GM18517 (cell line): ENCODE data around the gene MN1.

ENCODE experiments used
- ATAC-seq: cut with Tn5 transposase; IDR thresholded peaks from one replicate; pipeline ENCODE4 v1.9.1; 2021; ENCODE audit warnings: mild to moderate bottlenecking, moderate library complexity; ENCODE audit not compliant: unreplicated experiment

The MN1 gene

DNA sequence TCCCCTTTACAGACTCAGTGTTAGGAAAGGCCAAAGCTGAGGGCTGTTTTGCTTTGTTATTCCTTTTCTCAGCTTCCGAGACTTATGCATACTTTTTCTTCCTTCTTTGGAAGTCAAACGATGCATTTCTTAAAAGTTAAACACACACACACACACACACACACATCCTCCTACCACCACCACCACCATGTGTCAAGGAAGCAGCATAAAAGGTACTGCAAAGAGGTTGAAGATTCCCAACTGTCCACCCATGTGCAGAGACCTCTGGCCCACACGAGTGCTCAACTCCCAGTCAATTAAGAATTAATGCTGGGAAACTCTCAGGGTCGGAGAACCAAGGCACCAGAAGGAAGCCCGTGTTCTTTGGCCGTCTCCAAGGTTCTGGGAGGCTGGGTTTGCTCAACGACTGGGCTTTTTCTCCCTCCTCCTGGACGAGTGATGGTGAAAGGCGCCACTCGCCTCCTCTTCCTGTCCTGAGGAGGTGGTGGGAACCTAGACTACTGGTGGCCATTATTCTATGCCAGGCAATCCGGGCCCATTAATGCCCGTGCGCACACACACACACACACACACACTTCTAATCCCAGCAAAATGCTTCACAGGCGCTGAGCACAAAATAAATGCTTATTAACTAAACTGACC is 15.1 kb downstream of the MN1 start:
- no peak for ATAC-seq

DNA sequence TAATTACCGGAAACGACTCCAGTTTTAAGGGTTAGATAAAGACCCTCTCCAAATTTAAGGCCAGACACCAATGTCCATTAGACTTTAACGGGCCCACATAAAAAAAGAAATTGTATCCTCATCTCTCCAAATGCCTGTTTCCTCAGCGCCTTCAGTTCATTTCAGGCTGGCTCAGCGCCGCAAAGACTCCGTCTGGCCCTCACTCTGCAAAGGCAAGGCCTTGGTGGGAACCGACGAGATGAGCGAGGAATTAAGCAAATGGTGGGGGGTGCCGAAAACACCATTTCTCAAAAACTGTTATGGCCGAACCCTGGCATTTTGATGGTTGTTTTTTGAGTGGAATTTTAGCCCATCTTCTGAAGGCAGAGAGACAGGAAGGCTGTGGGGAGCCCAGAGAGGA is 15.7 kb downstream of the MN1 start:
- no peak for ATAC-seq

DNA sequence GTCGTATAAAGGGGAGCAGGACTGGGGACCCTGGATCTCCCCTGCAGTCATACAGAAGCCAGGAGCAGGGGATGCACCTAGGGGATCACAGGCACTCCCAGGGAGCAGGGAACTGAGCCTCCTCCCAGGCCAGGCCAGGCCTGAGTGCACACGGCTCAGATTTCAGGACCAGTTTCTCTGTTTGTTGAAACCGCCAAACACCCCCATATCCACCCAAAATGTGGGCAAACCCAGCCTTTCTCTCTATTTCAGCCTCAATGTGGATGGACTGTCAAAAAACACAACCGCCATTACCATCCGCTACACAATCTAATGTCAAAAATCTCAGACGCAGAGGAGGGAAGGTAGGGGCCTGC is 17.5 kb downstream of the MN1 start:
- ATAC-seq: no peak

DNA sequence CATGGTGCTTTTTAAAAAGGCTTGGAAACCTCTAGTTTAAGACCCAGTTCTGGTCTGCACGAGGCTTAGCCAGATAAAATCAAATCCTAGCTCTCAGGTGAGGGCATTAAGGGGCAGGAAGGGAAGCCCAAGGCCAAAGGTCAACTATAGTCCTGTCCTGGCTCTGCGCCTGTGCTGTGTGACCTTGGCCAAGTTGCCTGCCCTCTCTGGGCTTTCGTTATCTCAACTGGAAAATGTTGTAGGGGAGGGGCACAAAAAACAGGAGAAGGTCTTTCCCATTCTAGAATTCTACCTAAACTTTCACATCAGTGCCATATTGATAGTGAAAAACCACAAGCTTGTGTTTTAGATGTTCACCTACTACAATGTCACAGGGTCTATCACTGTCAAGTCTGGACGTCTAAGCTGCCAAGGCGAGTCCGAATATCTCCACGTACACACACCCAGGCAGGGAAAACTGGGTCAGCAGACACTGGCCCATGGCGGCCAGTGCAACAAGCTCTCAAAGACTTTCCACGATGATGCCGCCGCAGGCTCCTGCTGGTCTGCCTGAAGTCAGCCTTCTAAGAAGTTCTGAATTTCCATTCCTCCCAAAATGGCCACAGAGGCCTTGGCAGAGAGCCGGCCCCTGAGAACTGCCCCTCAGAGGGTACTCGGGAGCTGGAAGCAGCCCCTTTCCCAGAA is 18.0 kb downstream of the MN1 start:
- ATAC-seq: no peak

DNA sequence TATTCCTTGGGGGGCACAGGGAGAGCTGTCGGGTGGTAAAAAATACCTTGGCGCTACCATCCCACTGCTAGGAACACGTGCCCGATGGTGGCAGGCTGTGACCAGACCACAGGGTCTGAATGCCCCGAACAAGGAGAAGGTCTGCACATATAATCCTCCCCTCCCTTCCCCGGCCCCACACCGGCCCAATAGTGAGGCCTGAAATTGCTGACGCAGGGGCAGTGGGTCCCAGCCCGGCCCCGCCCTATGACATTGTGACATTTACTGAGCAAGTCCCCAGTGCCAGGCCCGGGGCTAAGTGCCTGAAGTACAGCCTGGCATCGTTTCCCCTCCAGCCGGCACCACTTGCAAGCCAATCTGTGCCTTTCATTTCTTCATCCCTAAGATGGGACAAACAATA is 19.5 kb downstream of the MN1 start:
- ATAC-seq: no peak

DNA sequence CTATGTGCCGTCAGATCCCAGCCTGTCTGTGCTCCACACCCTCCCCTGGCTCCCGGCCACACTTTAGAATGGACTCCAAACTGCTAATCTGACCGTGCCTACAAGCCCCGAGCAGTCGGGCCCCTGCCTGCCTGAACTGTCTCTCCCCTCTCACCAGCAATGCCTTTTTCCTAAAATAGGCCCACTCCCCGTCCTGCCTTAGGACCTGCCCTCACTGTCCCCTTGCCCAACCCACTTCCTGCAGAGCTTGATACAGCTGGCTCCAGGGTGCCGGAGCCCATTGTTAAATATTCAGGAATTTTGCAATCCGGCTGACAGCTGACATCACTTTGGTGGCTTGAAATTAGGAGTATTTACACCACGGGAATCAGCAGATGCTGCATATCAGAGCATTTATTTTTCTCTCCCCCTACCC is 21.4 kb downstream of the MN1 start:
- no peak for ATAC-seq

DNA sequence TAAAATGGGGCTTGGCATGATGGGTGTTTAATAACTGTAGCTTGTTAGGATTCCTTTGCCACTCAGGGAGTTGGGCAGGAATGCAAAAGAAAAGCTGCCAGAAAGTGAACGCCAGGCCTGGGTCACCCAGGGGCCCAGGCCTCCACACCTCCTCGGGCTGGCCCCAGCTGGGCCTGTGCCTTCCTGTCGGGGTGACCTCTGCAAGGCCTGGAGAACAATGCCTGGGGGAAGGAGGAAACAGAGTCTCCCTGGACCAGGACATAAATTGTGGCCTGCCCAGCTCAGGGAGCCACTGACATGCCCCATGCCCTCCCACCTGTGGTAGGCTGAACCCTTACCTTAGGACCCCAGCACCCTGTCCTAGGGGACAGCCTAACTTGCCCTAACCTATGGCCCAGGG is 21.9 kb downstream of the MN1 start:
- ATAC-seq: no peak

DNA sequence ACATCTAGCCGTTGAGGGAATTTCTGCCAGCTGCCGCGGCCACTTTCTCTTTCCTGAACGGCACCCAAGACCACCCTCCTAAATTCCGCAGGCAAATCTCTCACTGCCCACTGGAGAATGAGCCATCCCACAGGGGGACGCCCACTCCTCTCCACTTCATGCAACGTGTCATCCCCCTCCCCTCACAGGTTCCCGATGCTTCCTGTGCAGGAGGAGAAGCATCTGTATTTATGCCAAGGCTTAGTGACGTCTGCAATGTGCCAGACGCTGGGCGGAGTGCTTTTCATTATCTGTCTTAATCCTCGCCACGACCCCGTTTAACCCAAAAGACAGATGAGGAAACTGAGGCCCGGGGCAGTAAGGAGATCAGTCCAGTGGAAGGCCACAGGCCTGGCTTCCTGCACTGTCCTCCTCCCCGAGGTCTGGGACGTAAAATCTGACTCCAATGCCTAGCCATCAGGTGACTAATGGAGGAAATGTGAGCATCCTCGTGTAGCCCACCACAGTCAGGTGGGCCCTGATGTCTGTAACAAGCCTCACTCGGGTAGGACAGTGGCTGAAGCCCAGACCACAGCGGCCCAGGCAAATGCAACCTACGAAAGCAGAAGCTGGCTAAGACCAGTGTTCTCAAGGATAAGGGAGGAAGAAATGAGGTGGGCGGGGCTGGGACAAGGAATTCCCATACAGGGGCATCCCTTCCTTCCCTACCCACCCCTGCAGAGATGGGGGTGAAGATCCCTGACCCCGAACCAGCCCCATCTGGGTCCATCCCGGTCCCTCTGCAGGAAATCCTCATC is 23.1 kb downstream of the MN1 start:
- ATAC-seq: no peak

DNA sequence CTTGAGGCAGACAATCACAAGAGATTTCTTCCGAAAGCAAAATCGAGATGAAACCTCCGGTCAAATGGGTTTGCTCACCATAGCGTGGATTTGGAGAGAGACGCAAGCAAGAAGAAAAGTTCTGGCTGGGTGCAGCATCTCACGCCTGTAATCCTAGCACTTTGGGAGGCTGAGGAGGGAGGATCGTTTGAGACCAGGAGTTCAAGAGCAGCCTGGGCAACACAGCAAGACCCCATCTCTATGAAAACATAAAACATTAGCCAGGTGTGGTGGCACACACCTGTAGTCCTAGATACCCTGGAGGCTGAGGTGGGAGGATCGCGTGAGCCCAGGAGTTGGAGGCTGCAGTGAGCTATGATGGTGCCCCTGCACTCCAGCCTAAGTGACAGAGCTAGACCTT is 24.4 kb downstream of the MN1 start:
- ATAC-seq: no peak

DNA sequence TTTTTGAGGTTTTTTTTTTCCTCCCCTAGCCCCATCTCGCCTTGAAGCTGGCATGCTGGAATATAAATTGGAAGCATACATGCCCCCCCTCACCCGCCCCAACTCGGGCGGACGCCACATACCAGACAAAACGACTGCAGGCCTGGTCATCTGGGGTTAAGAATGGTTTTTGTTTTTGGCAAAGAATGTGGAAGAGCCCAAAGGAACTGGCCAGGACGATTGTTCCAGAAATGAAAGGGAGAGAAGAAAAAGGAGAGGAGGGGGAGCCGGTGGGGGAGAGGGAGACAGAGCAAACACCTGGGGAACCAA is 25.0 kb downstream of the MN1 start:
- no peak for ATAC-seq

DNA sequence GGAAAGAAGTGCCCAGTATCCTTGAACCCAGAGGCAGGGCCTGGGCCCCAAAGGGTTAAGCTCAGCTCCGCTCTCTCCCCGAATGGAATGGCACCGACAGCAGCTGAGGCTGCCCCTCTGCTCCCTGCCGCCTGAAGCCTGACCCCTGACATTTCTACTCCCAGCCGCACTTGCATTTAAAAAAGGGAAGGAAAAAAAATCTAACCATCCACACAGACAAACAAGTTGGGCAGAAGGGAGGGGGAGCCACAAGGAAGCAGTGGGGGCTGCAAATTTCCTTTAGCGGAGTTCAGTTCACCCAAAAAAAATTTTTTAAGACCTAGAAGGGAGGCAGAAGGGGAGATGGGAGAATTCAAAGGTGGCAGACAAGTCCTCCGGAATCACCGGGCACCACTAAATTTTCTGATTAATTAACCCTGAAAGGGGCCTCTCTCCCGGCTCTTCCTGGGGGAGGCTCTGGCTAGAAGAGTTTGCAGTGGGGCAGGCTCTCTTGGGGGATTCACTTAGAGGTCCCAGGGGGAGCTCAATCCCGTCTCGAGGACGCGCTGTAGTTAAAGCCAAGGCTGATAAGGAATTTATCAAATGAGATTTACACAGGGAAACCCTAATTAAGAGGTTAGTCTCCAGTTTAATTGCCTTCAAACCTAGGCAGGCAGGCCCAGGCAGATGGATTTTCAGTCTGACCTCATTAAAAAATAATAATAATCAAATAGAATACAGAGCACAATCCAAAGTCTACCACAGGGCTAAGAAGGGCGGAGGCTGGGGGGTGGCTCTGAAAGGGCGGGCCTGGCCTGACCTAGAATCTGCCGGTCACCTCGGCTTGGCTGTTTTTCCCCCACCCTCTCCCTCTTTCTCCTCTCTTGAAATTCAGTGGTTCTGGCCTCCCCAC is 25.6 kb downstream of the MN1 start:
- ATAC-seq: no peak

DNA sequence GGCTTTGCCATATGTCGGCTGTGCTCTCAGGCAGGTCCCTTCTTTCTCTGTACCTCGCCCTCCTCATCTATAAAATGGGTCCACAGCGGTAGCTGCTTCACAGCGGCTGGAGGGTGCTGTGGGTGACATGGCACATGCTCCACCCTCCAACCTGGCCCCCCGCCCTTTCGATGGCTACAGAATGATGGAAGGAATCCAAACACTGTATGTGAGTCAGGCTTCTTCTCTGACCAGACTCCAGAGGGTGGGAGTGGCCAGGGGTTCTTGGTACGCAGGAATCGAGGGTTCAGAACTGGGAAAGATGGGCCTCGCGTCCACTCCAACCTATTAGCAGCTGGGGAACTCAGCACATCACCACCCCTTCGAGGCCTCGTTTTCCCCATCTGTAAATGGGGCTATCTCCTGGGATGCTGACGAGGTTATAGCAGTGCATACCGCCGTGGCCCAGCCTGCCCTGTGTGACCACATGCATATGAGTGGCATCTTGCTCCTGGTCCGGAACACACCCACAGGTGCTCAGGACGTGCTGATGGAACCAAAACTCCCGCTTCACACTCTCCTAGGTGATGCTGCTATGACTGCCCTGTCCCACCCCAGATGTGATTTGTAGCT is 26.4 kb downstream of the MN1 start:
- no peak for ATAC-seq

DNA sequence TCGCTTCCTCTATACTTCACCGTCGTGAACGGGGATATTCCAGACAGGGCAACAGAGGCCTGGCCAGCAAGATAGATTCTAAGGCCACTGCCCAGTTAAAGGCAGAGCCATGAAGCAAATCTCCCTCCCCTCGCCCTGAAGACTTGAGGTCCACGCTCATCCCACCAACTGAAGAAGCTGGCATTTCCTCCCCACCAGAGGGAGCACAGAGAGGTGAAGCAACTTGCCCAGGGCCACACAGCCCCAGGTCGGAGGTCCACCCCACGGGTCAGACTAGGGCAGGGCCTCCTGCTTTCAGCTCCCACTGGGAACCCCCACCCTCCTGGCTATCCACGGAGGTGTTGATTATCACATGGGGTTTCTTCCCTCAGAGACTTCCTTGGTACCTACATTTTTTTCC is 27.4 kb downstream of the MN1 start:
- ATAC-seq: no peak

DNA sequence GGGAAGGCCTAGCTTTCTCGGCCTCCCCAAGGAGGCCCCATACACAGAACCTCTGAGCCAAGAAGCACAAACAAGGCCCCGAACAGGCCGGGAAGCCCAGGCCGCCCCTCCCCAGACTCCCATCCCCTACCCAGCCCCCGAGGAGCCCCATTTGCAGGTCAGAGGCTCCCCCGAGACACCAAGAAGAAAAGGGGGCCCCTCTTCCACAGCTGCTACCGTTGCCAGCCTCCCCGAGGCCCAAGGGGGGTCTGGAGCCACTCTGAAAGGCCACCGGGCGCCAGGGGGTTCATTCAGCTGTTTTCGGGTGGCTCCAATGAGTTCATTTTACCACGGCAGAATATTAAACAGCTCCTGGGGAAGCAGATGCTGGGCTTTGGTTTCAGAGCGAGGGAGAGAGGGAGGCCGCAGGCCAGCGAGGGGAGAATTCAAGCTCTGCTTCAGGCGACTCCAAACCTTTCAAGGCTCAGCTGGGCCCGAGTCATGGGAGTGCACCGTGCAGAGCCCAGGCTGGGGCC is 28.5 kb downstream of the MN1 start:
- ATAC-seq: no peak

DNA sequence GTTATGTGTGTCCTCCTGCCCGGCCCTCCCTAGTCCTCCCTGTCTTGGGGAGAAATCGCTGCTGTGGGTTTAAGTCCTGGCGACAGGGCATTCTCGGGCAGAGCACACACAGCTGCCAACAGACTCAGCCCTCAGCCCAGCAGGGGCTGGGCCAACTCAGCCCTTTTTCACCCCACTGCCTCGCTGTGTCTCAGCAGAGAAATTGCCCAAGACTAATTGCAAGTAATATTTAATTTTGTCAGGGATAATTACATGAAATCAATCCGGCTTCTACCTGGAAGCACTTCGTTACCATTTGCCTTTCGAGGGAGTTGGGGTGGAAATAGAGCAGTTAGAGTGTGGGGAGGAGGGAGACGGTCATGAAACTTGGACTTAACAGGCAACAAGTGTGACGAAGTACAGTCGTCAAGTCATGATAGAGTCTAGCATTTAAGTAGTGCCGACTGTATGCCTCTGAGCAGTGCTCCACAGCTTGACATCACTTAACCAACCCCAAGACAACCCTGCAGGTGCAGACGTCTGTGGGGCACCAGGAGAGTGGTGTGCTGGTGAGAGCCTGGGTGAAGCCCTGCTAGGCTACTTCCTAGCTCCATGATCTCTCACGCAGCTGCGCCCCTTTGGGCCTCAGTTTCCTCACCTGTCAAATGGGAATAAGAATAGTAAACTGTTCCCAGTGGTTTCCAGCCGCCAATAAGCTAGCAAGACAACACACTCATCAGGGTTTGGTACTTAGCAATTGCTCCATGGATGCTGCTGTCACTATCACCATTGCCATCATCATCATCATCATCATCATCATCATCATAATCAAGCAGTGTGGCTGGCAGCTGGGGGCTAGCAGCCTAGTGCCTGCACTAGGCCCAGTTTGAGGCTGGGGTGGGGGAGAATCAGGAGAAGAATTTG is 29.2 kb downstream of the MN1 start:
- ATAC-seq: no peak

DNA sequence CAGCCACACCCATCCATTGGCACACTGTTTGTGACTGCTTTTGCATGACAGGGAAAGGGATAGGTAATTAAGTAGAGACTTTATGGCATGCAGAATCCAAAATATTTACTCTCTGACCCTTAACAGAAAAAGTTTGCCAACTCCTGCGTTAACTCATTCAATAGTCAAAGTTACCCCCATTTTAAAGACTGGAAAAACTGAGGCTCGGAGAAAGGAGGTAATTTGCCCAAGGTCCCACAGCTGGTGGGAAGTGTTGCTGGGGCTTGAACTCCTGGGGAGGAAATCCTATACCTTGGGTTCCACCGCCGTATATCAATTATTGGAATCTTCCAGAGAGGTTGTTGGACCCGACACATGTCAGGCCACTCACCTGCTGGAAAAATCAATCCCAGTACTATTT is 29.9 kb downstream of the MN1 start:
- no peak for ATAC-seq

DNA sequence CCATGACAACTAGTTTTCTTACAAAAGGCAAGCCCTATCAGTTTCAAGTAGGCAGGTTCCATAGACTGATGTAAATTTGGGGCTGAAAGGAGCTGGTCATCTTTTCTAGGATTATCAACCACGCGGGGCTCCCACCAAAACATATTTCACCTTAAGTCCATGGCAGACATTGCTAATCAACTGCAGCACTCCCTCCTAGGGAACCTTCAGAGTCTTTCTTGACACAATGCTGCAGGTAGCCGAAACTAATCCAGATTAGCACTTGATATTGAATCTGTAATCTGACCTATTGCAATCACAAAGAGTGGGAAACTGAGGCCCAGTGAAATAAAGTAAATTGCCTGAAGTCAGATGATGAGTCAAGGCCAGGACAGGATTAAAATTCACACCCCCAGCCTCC is 32.5 kb downstream of the MN1 start:
- no peak for ATAC-seq

DNA sequence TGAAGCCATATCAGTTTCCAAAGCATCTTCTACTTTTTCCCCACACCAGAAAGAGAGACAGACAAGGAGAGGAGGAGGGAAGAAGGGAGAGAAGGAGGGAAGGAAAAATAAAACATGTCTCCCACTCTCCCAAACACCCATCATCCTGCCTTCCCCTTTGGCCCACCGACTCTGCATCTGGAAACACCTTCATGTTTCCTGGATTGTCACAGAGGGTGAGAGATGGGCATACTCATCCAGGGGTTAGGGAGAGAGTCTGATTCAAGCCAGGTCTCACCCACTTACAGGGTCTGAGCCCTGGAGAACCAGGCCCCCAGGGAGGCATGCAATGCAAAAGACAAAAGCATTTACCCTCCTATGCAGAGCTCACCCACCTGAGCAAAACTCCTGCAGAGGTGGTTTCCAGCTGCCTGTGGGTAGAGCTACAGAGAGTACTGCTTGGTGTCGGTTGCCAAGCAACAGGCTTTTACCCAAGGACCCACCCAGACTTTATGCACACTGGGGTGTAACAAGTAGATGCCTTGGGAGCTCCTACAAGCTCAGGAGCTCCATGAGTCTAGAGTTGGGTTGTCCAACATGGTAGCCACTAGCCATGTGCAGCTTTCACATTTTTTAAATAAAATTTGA is 33.4 kb downstream of the MN1 start:
- ATAC-seq: no peak

DNA sequence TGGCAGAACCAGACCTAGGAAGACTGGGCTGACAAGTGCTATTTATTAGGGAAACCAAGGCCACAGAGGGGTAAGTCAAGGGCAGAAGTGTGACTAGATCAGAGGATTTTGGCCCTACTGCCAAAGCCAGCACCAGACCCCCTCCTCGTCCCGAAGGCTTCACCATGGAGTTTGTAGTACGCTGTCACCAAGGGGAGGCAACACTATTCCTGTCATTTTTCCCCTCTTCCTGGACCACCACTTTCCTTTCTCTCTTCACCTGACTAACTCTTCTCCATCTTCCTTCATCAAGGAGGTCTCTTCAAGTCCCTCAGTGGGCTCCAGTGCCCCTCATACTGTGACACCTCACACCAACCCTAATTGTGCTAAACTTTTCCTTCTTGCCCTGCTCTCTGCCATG is 34.9 kb downstream of the MN1 start:
- no peak for ATAC-seq
